A549 (cell line): ENCODE data around the gene SCN1A. TPM values are rescaled to one million over a fixed set of nuclear protein-coding genes. Genes with fewer than 3 reads are reported as not detected.
A peak's percentile ranks its signal among the peaks of the same experiment; 100 is the strongest.

Experiments used
- ATAC-seq, 2 experiments: fragments of 200-7000 bp in 1 of 2; fragments of >200 bp in 1 of 2; cut with Nextera tagmentation in 1 of 2; cut with Tn5 transposase in 1 of 2; 3 replicates each; pipeline versions ENCODE4 v1.8.0 to v1.9.1; 2018 to 2020; ENCODE audit warnings: mild to moderate bottlenecking in 1 of 2, moderate library complexity in 1 of 2
- CTCF ChIA-PET: fragments of 300-600 bp; sonication (Branson Sonifier 250); formaldehyde crosslinking; extraction: SDS; loops from one replicate; lab custom pipeline; 2021; ENCODE audit warnings: antibody characterized with exemption, inconsistent platforms; lab: Yijun Ruan, JAX
- POLR2A ChIA-PET: fragments of 350-600 bp; formaldehyde crosslinking; extraction: SDS; loops from one replicate; lab custom pipeline; 2021; ENCODE audit warnings: antibody characterized with exemption, inconsistent platforms; lab: Yijun Ruan, JAX
- DNase-seq, 2 experiments: peaks; one replicate each; pipeline versions ENCODE4 v3.0.0 to v3.0.0-alpha.2; 2011 to 2016; ENCODE audit warnings: low read depth in 1 of 2, low spot score in 1 of 2
- FAIRE-seq: peaks from 2 replicates; lab custom pipeline; 2011; peaks lifted over from hg19 to GRCh38; lab: Jason Lieb, UNC
- H3K27ac ChIP-seq, 2 experiments: fragments of >200 bp; sonication (Bioruptor Twin); formaldehyde crosslinking; 3 replicates each; pipeline ENCODE4 v1.5.1; 2016 to 2017
- H3K4me1 ChIP-seq: fragments of >200 bp; sonication (Bioruptor Twin); formaldehyde crosslinking; 3 replicates; pipeline ENCODE4 v1.6.1; 2016
- H3K4me2 ChIP-seq: fragments of >200 bp; sonication (Bioruptor Twin); formaldehyde crosslinking; 3 replicates; pipeline ENCODE4 v1.6.1; 2016
- H3K4me3 ChIP-seq: fragments of >200 bp; sonication (Bioruptor Twin); formaldehyde crosslinking; 3 replicates; pipeline ENCODE4 v1.5.1; 2016
- H3K9me3 ChIP-seq: fragments of >200 bp; sonication (Bioruptor Twin); formaldehyde crosslinking; 3 replicates; pipeline ENCODE4 v1.6.1; 2016
- BCL3 ChIP-seq: fragments of >200 bp; sonication (Bioruptor Twin); formaldehyde crosslinking; IDR thresholded peaks from 3 replicates; pipeline ENCODE4 v1.6.1; 2016
- CHD2 ChIP-seq: fragments of 150-350 bp; IDR thresholded peaks from 2 replicates; pipeline ENCODE4 v1.6.1; 2014; ENCODE audit warnings: low read length; ENCODE audit not compliant: partially characterized antibody
- CHD4 ChIP-seq: fragments of 200-600 bp; sonication (generic); IDR thresholded peaks from 2 replicates; pipeline ENCODE4 v1.6.1; 2016; ENCODE audit warnings: antibody characterized with exemption, mild to moderate bottlenecking, borderline replicate concordance
- E2F6 ChIP-seq: IDR thresholded peaks from 2 replicates; pipeline ENCODE4 v1.6.1; 2012; ENCODE audit warnings: low read depth, borderline replicate concordance
- EP300 ChIP-seq, 2 experiments: fragments of >200 bp; sonication (Bioruptor Twin); formaldehyde crosslinking; IDR thresholded peaks; 2 replicates in 1 of 2; 3 replicates in 1 of 2; pipeline ENCODE4 v1.6.1; 2016 to 2017
- ESRRA ChIP-seq: fragments of 150-350 bp; IDR thresholded peaks from 2 replicates; pipeline ENCODE4 v1.6.1; 2014; ENCODE audit warnings: mild to moderate bottlenecking, low read length, borderline replicate concordance
- FOXS1 ChIP-seq: fragments of 250-450 bp; sonication (Bioruptor Pico); IDR thresholded peaks from 2 replicates; pipeline ENCODE4 v1.5.0; 2020; ENCODE audit warnings: mild to moderate bottlenecking, moderate library complexity
- HDAC2 ChIP-seq: fragments of 200-600 bp; sonication (generic); IDR thresholded peaks from 2 replicates; pipeline ENCODE4 v1.6.1; 2016
- HOXB5 ChIP-seq: fragments of 250-450 bp; sonication (Bioruptor Pico); IDR thresholded peaks from 2 replicates; pipeline ENCODE4 v1.5.0; 2020; ENCODE audit warnings: mild to moderate bottlenecking, moderate library complexity
- JUNB ChIP-seq: fragments of >200 bp; sonication (Bioruptor Twin); formaldehyde crosslinking; IDR thresholded peaks from 2 replicates; pipeline ENCODE4 v1.6.1; 2016
- MAFK ChIP-seq: fragments of 450-650 bp; IDR thresholded peaks from 2 replicates; pipeline ENCODE4 v1.6.1; 2014; ENCODE audit not compliant: partially characterized antibody
- MYC ChIP-seq: IDR thresholded peaks from 2 replicates; pipeline ENCODE4 v1.6.1; 2012; ENCODE audit warnings: mild to moderate bottlenecking, inconsistent platforms, low read length, improper control_type of control experiment, borderline replicate concordance
- NPAS2 ChIP-seq: fragments of 250-450 bp; sonication (Bioruptor Pico); IDR thresholded peaks from 2 replicates; pipeline ENCODE4 v1.8.0; 2022; ENCODE audit warnings: mild to moderate bottlenecking, moderate library complexity, borderline replicate concordance
- NR3C1 ChIP-seq: fragments of >200 bp; sonication (Bioruptor Twin); formaldehyde crosslinking; IDR thresholded peaks from 3 replicates; pipeline ENCODE4 v1.6.1; 2017
- PHF8 ChIP-seq: fragments of 200-600 bp; sonication (generic); IDR thresholded peaks from 2 replicates; pipeline ENCODE4 v1.6.1; 2016; ENCODE audit warnings: low read depth, mild to moderate bottlenecking, antibody characterized with exemption, moderate library complexity, borderline replicate concordance
- RCOR1 ChIP-seq: fragments of 150-350 bp; IDR thresholded peaks from 2 replicates; pipeline ENCODE4 v1.6.1; 2014; ENCODE audit warnings: antibody characterized with exemption, low read length, low read depth
- SMC3 ChIP-seq: fragments of >200 bp; sonication (Bioruptor Twin); formaldehyde crosslinking; IDR thresholded peaks from 3 replicates; pipeline ENCODE4 v1.6.1; 2018; ENCODE audit warnings: inconsistent platforms
- SREBF2 ChIP-seq: fragments of 450-650 bp; IDR thresholded peaks from 2 replicates; pipeline ENCODE4 v1.6.1; 2014; ENCODE audit warnings: mild to moderate bottlenecking, moderate library complexity
- TP53 ChIP-seq: fragments of 250-450 bp; sonication (Bioruptor Pico); IDR thresholded peaks from 2 replicates; pipeline ENCODE4 v1.5.0; 2021; ENCODE audit warnings: mild to moderate bottlenecking, moderate library complexity
- ZC3H11A ChIP-seq: fragments of 450-650 bp; IDR thresholded peaks from 2 replicates; pipeline ENCODE4 v1.6.1; 2014; ENCODE audit warnings: antibody characterized with exemption, mild to moderate bottlenecking
- ZFP36 ChIP-seq: fragments of 450-650 bp; IDR thresholded peaks from 2 replicates; pipeline ENCODE4 v1.6.1; 2014; ENCODE audit warnings: borderline replicate concordance; ENCODE audit not compliant: partially characterized antibody
- ZNF302 ChIP-seq: fragments of 250-450 bp; sonication (Bioruptor Pico); IDR thresholded peaks from 2 replicates; pipeline ENCODE4 v1.9.0; 2021; ENCODE audit warnings: inconsistent platforms, mild to moderate bottlenecking, moderate library complexity
- WGBS: methylation state at CpG from one replicate; pipeline ENCODE4 v1.1.6; 2017; ENCODE audit errors: missing lambda C conversion rate; 5-methylcytosine and 5-hydroxymethylcytosine counted together
- polyA plus RNA-seq, 4 experiments: library from polyadenylated mRNA; depleted of rRNA in 3 of 4; stranded (reverse); fragments of >200 nt; fragmentation: RNase III in 1 of 4; extraction: RNeasy Plus Mini Kit Qiagen cat#74134 plus additional on column Dnase treatment in 1 of 4; gene quantifications; 2 replicates in 3 of 4; 3 replicates in 1 of 4; pipeline ENCODE4 v1.2.3, GENCODE V29; 2011 to 2017

The SCN1A gene
- polyA plus RNA-seq, 2 of the 4 experiments (the other 2 are of a cell fraction): not detected

GRCh38 chr2:166155589-166155988, 27.8 kb upstream of the SCN1A start:
- CTCF ChIA-PET: interaction anchor here (0.7 kb wide), 1 partner anchor 10 kb away, joined by 3 read pairs; no protein-coding TSS in a partner anchor
- no peak for DNase-seq

GRCh38 chr2:166154685-166155338, 27.0 kb upstream of the SCN1A start:
- ChIA-PET CTCF (interaction anchor here (0.6 to 0.7 kb wide), 2 partner anchors 10 to 206 kb away, joined by 3 read pairs; no protein-coding TSS in a partner anchor), POLR2A (no interaction called here)
- Histone ChIP-seq H3K4me3 (no peak overlapping the region), H3K4me2 (peak overlapping the region; percentile 19; the same call in 1 of the 3 replicates), H3K9me3 (no peaks in the 10 kb centered on the region), H3K27ac (no peak overlapping the region), H3K4me1 (no peaks in the 10 kb centered on the region)
- no peak for FAIRE-seq
- ATAC-seq: peak; percentile 13 to 58; a peak in 4 of 6 replicates
- TF ChIP-seq SMC3 (no peak), E2F6 (no peak), HOXB5 (CRISPR knock-in tag) (no peak), NPAS2 (CRISPR knock-in tag) (no peak), ZC3H11A (no peak), JUNB (no peak), CHD2 (no peak), FOXS1 (no peak)
- 4% methylated on average over 3 of the region's 3 CpGs for WGBS
- peak in 1 of 2 experiments; percentile 19 for DNase-seq

More at GRCh38 chr2:166155589-166155988, 27.8 kb upstream of the SCN1A start:
- Histone ChIP-seq H3K4me1 (no peaks in the 10 kb centered on the region), H3K4me3 (no peak overlapping the region), H3K4me2 (no peak overlapping the region), H3K9me3 (no peaks in the 10 kb centered on the region), H3K27ac (no peak overlapping the region)
- WGBS: 36% methylated on average over 2 of the region's 2 CpGs
- POLR2A ChIA-PET: no interaction called here
- TF ChIP-seq ZNF302 (CRISPR knock-in tag) (no peak), HDAC2 (no peak), NR3C1 (no peak), PHF8 (no peak), SREBF2 (no peak), RCOR1 (no peak)
- ATAC-seq (no peak), FAIRE-seq (no peak)

GRCh38 chr2:166152064-166152463, 24.2 kb upstream of the SCN1A start:
- Histone ChIP-seq H3K4me3 (no peak overlapping the region), H3K27ac (no peak overlapping the region), H3K9me3 (no peaks in the 10 kb centered on the region), H3K4me1 (no peaks in the 10 kb centered on the region), H3K4me2 (no peak overlapping the region)
- POLR2A ChIA-PET: no interaction called here
- ATAC-seq: no peak
- CTCF ChIA-PET: interaction anchor here (0.6 kb wide), 1 partner anchor 46 kb away, joined by 3 read pairs; no protein-coding TSS in a partner anchor
- DNase-seq: no peak
- no peak for TF ChIP-seq TP53
- no peak for TF ChIP-seq MYC
- no peak for TF ChIP-seq CHD4
- no peak for TF ChIP-seq E2F6
- no peak for TF ChIP-seq ESRRA
- no peak for TF ChIP-seq BCL3
- no peak for TF ChIP-seq MAFK
- TF ChIP-seq ZFP36: no peak
- TF ChIP-seq EP300 (IDR thresholded peaks at IDR 0.05): no peak
- no peak for FAIRE-seq
